ENCODE measurements around the gene IL1R1. TPM values are rescaled to one million over a fixed set of nuclear protein-coding genes. Genes with fewer than 3 reads are reported as not detected.
A peak's percentile ranks its signal among the peaks of the same experiment; 100 is the strongest.

IL1R1 gene
- total RNA-seq, 1 donor from 2014 or later: 1.7 TPM

- no peak for DNase-seq (ENCODE audit: low spot score)
- Histone ChIP-seq H4K20me1 (ENCODE audit: low read depth) (no peaks in the 10 kb centered on the region), H3K4me2 (no peak overlapping the region), H3K27ac (no peak overlapping the region), H3K79me2 (ENCODE audit: low read depth) (no peaks in the 10 kb centered on the region), H3K36me3 (no peaks in the 10 kb centered on the region), H3K27me3 (peaks cover 17% of the 10 kb centered on the region), H3K4me3 (no peak overlapping the region), H3F3A (ENCODE audit: low read depth) (no peaks in the 10 kb centered on the region), H3K9ac (no peak overlapping the region), H3K4me1 (no peaks in the 10 kb centered on the region), H3K9me3 (ENCODE audit: low read depth) (no peaks in the 10 kb centered on the region), H2AFZ (replicated peaks) (no peak overlapping the region)
- Mint-ChIP-seq H3K36me3 (no peaks in the 10 kb centered on the region), H3K27me3 (ENCODE audit: insufficient read depth, low read depth) (peaks cover 7% of the 10 kb centered on the region), H3K27ac (no peak overlapping the region), H3K4me3 (peak overlapping the region; percentile 67), H3K4me1 (no peaks in the 10 kb centered on the region), H3K9me3 (no peaks in the 10 kb centered on the region)
- no peak for TF ChIP-seq EZH2phosphoT487 (IDR thresholded peaks at IDR 0.05)
Observed at GRCh38 chr2:102187496-102188150, 45.1 kb downstream of the IL1R1 start.

- no peaks in the 10 kb centered on the region for H3K79me2 ChIP-seq (ENCODE audit: low read depth)
- no peak overlapping the region for H3K9ac ChIP-seq
- H3K4me3 Mint-ChIP-seq: no peak overlapping the region
- no peaks in the 10 kb centered on the region for H3F3A ChIP-seq (ENCODE audit: low read depth)
- no peaks in the 10 kb centered on the region for H3K9me3 ChIP-seq (ENCODE audit: low read depth)
- H4K20me1 ChIP-seq (ENCODE audit: low read depth): no peaks in the 10 kb centered on the region
- H3K27me3 ChIP-seq: peaks cover 17% of the 10 kb centered on the region
- no peak overlapping the region for H3K4me3 ChIP-seq
- H3K4me1 ChIP-seq: no peaks in the 10 kb centered on the region
- H3K27ac Mint-ChIP-seq: no peak overlapping the region
- no peak overlapping the region for H3K4me2 ChIP-seq
- H3K36me3 Mint-ChIP-seq: no peaks in the 10 kb centered on the region
- TF ChIP-seq EZH2 (IDR thresholded peaks at IDR 0.05): no peak
- TF ChIP-seq EZH2phosphoT487 (IDR thresholded peaks at IDR 0.05): no peak
- TF ChIP-seq CTCF (IDR thresholded peaks at IDR 0.05): no peak
- no peak overlapping the region for H2AFZ ChIP-seq (replicated peaks)
- H3K36me3 ChIP-seq: no peaks in the 10 kb centered on the region
- H3K27me3 Mint-ChIP-seq (ENCODE audit: insufficient read depth, low read depth): peaks cover 7% of the 10 kb centered on the region
- DNase-seq (ENCODE audit: low spot score): no peak
- H3K4me1 Mint-ChIP-seq: no peaks in the 10 kb centered on the region
- H3K27ac ChIP-seq: no peak overlapping the region
- H3K9me3 Mint-ChIP-seq: no peaks in the 10 kb centered on the region
Observed at GRCh38 chr2:102190430-102191107, 48.0 kb downstream of the IL1R1 start.

- no peaks in the 10 kb centered on the region for H3K36me3 Mint-ChIP-seq
- no peaks in the 10 kb centered on the region for H3K4me1 Mint-ChIP-seq
- H3K27me3 Mint-ChIP-seq (ENCODE audit: insufficient read depth, low read depth): peaks cover 6% of the 10 kb centered on the region
- no peaks in the 10 kb centered on the region for H3K9me3 ChIP-seq (ENCODE audit: low read depth)
- H3K4me1 ChIP-seq: no peaks in the 10 kb centered on the region
- H3K27ac Mint-ChIP-seq: no peak overlapping the region
- no peak overlapping the region for H3K4me2 ChIP-seq
- H3K36me3 ChIP-seq: no peaks in the 10 kb centered on the region
- no peak for TF ChIP-seq EZH2phosphoT487 (IDR thresholded peaks at IDR 0.05)
- TF ChIP-seq CTCF (IDR thresholded peaks at IDR 0.05): no peak
- TF ChIP-seq EZH2 (IDR thresholded peaks at IDR 0.05): no peak
- no peak overlapping the region for H3K4me3 ChIP-seq
- no peak overlapping the region for H3K4me3 Mint-ChIP-seq
- no peak overlapping the region for H3K27ac ChIP-seq
- DNase-seq (ENCODE audit: low spot score): no peak
- no peaks in the 10 kb centered on the region for H3F3A ChIP-seq (ENCODE audit: low read depth)
- H3K9ac ChIP-seq: no peak overlapping the region
- no peak overlapping the region for H2AFZ ChIP-seq (replicated peaks)
- H4K20me1 ChIP-seq (ENCODE audit: low read depth): no peaks in the 10 kb centered on the region
- H3K79me2 ChIP-seq (ENCODE audit: low read depth): no peaks in the 10 kb centered on the region
- no peaks in the 10 kb centered on the region for H3K9me3 Mint-ChIP-seq
- H3K27me3 ChIP-seq: peaks cover 17% of the 10 kb centered on the region
Observed at GRCh38 chr2:102191501-102191900, 49.0 kb downstream of the IL1R1 start.

GRCh38 chr2:102193074-102193473 is 50.5 kb downstream of the IL1R1 start:
- no peaks in the 10 kb centered on the region for H3K4me1 ChIP-seq
- H3K4me3 ChIP-seq: no peak overlapping the region
- no peak overlapping the region for H3K4me2 ChIP-seq
- H3K27me3 Mint-ChIP-seq (ENCODE audit: insufficient read depth, low read depth): peaks cover 4% of the 10 kb centered on the region
- H3K9me3 ChIP-seq (ENCODE audit: low read depth): no peaks in the 10 kb centered on the region
- no peak overlapping the region for H3K4me3 Mint-ChIP-seq
- no peak overlapping the region for H3K27ac Mint-ChIP-seq
- H3K9me3 Mint-ChIP-seq: no peaks in the 10 kb centered on the region
- no peaks in the 10 kb centered on the region for H4K20me1 ChIP-seq (ENCODE audit: low read depth)
- no peaks in the 10 kb centered on the region for H3K36me3 ChIP-seq
- no peak overlapping the region for H2AFZ ChIP-seq (replicated peaks)
- no peaks in the 10 kb centered on the region for H3K36me3 Mint-ChIP-seq
- TF ChIP-seq CTCF (IDR thresholded peaks at IDR 0.05) (no peak), EZH2phosphoT487 (IDR thresholded peaks at IDR 0.05) (no peak), EZH2 (IDR thresholded peaks at IDR 0.05) (no peak)
- H3K4me1 Mint-ChIP-seq: no peaks in the 10 kb centered on the region
- no peaks in the 10 kb centered on the region for H3F3A ChIP-seq (ENCODE audit: low read depth)
- H3K27ac ChIP-seq: no peak overlapping the region
- DNase-seq (ENCODE audit: low spot score): no peak
- H3K9ac ChIP-seq: no peak overlapping the region
- H3K79me2 ChIP-seq (ENCODE audit: low read depth): no peaks in the 10 kb centered on the region
- peaks cover 1% of the 10 kb centered on the region for H3K27me3 ChIP-seq
